K562 (cell line): Measurements from ENCODE around the gene IRAG1. TPM values are rescaled to one million over a fixed set of nuclear protein-coding genes. Genes with fewer than 3 reads are reported as not detected.

Source experiments
- ATAC-seq: fragments of 200-7000 bp; cut with Tn5 transposase; 3 replicates; pipeline ENCODE4 v1.9.1; 2020; ENCODE audit warnings: moderate library complexity
- BruUV-seq: library from RNA; stranded (reverse); fragments of 400-500 nt; replicated peaks from 2 replicates; lab custom pipeline; 2021; lab: Mats Ljungman, UMichigan
- CTCF ChIA-PET: fragments of 300-600 bp; formaldehyde crosslinking; extraction: SDS; loops from one replicate; lab custom pipeline; 2021; ENCODE audit warnings: low intra/inter-chr PET ratio; lab: Yijun Ruan, JAX
- POLR2A ChIA-PET: fragments of 300-600, 350-650 bp; sonication (Branson Sonifier 250); formaldehyde crosslinking; extraction: SDS; loops from one replicate; lab custom pipeline; 2021; ENCODE audit warnings: antibody characterized with exemption, inconsistent platforms; lab: Yijun Ruan, JAX
- DNase-seq, 4 experiments: peaks; one replicate each; pipeline versions ENCODE4 v3.0.0 to v3.0.0-alpha.2; 2011 to 2018; ENCODE audit warnings: low spot score in 3 of 4, mixed read lengths in 3 of 4; ENCODE audit errors: extremely low read depth in 1 of 4
- FAIRE-seq: peaks from 2 replicates; lab custom pipeline; 2011; peaks lifted over from hg19 to GRCh38; lab: Jason Lieb, UNC
- H2AFZ ChIP-seq: 2 replicates; pipeline ENCODE4 v1.6.0; 2011; ENCODE audit warnings: low read depth, low read length, control low read depth, inconsistent platforms
- H3K27ac ChIP-seq: fragments of 200-600 bp; 3 replicates; pipeline ENCODE4 v1.8.0; 2011; ENCODE audit warnings: low read depth, mild to moderate bottlenecking, control low read depth, inconsistent platforms, low read length, moderate library complexity, mixed read lengths; ENCODE audit errors: extremely low read depth
- H3K27me3 ChIP-seq, 2 experiments: fragments of 300-600 bp in 1 of 2; 2 replicates in 1 of 2; 3 replicates in 1 of 2; pipeline versions ENCODE4 v1.6.0 to v1.8.0; 2011; ENCODE audit warnings: inconsistent platforms in 2 of 2, low read length in 2 of 2, mild to moderate bottlenecking in 1 of 2, mixed read lengths in 1 of 2, moderate library complexity in 1 of 2; ENCODE audit not compliant: control insufficient read depth in 2 of 2, insufficient read depth in 2 of 2
- H3K36me3 ChIP-seq: fragments of 300-600 bp; 3 replicates; pipeline ENCODE4 v1.8.0; 2011; ENCODE audit warnings: mild to moderate bottlenecking, low read length, inconsistent platforms; ENCODE audit not compliant: control insufficient read depth, insufficient read depth
- H3K4me1 ChIP-seq, 2 experiments: fragments of 200-600 bp in 1 of 2; replicated peaks in 1 of 2; 2 replicates in 1 of 2; 3 replicates in 1 of 2; pipeline versions ENCODE4 v1.5.1 to v1.8.0; 2011; ENCODE audit warnings: inconsistent platforms in 2 of 2, low read length in 2 of 2, mild to moderate bottlenecking in 1 of 2, mixed read lengths in 1 of 2, moderate library complexity in 1 of 2; ENCODE audit not compliant: control insufficient read depth in 2 of 2, insufficient read depth in 2 of 2
- H3K4me2 ChIP-seq: 2 replicates; pipeline ENCODE4 v1.6.1; 2011; ENCODE audit warnings: low read length, control low read depth, inconsistent platforms, mixed read lengths; ENCODE audit not compliant: insufficient read depth
- H3K4me3 ChIP-seq: fragments of 200-600 bp; sonication (generic), shearing (Covaris generic); 2 replicates; pipeline ENCODE4 v1.5.1; 2016; ENCODE audit warnings: control low read depth, inconsistent platforms
- H3K79me2 ChIP-seq: fragments of 200-600 bp; 3 replicates; pipeline ENCODE4 v1.8.0; 2011; ENCODE audit warnings: low read length, inconsistent platforms; ENCODE audit not compliant: control insufficient read depth, insufficient read depth
- H3K9ac ChIP-seq, 2 experiments: 2 replicates each; pipeline versions ENCODE4 v1.6.0 to v1.6.1; 2011; ENCODE audit warnings: low read depth in 2 of 2, low read length in 2 of 2, control low read depth in 1 of 2, inconsistent platforms in 1 of 2, mild to moderate bottlenecking in 1 of 2, mixed read lengths in 1 of 2; ENCODE audit not compliant: insufficient read depth in 1 of 2
- H3K9me1 ChIP-seq: one replicate; pipeline ENCODE4 v1.6.0; 2011; ENCODE audit warnings: inconsistent platforms, mild to moderate bottlenecking, low read length, moderate library complexity; ENCODE audit not compliant: control insufficient read depth, insufficient read depth
- H3K9me3 ChIP-seq: replicated peaks from 2 replicates; pipeline ENCODE4 v1.5.1; 2011; ENCODE audit warnings: low read depth, low read length, inconsistent platforms; ENCODE audit not compliant: control insufficient read depth, insufficient read depth
- H4K20me1 ChIP-seq: replicated peaks from 2 replicates; pipeline ENCODE4 v1.6.1; 2011; ENCODE audit warnings: low read length, inconsistent platforms, mixed read lengths; ENCODE audit not compliant: control insufficient read depth, insufficient read depth
- BCOR ChIP-seq: fragments of 450-650 bp; IDR thresholded peaks from 2 replicates; pipeline ENCODE4 v1.6.1; 2016
- CBX5 ChIP-seq: IDR thresholded peaks from 2 replicates; pipeline ENCODE4 v1.6.1; 2014; ENCODE audit warnings: low read depth, borderline replicate concordance
- CCAR2 ChIP-seq: fragments of 200-400 bp; formaldehyde crosslinking; IDR thresholded peaks from 2 replicates; pipeline ENCODE4 v1.6.1; 2017; ENCODE audit warnings: mild to moderate bottlenecking, low read depth, low read length
- DDX20 ChIP-seq: fragments of 450-650 bp; IDR thresholded peaks from 2 replicates; pipeline ENCODE4 v1.6.1; 2016; ENCODE audit warnings: missing genetic modification characterization, low read depth, mild to moderate bottlenecking, missing compliant biosample characterization, moderate library complexity
- GABPA ChIP-seq: fragments of 200-800 bp; sonication (Bioruptor generic); conservative IDR thresholded peaks from 2 replicates; pipeline ENCODE4 v1.6.1; 2016; ENCODE audit warnings: low read depth, missing genetic modification characterization, missing compliant biosample characterization
- GATAD2B ChIP-seq: fragments of 450-650 bp; IDR thresholded peaks from 2 replicates; pipeline ENCODE4 v1.6.1; 2017; ENCODE audit warnings: mild to moderate bottlenecking, borderline replicate concordance
- HDAC8 ChIP-seq: fragments of 450-650 bp; IDR thresholded peaks from 2 replicates; pipeline ENCODE4 v1.6.1; 2016; ENCODE audit warnings: mild to moderate bottlenecking, missing genetic modification characterization, moderate library complexity, missing compliant biosample characterization
- KDM1A ChIP-seq, 2 experiments: fragments of 450-650 bp; IDR thresholded peaks; 2 replicates each; pipeline ENCODE4 v1.6.1; 2016; ENCODE audit warnings: mild to moderate bottlenecking in 2 of 2
- MYBL2 ChIP-seq, 2 experiments: fragments of 450-650 bp in 1 of 2; sonication (generic) in 1 of 2; formaldehyde crosslinking in 1 of 2; IDR thresholded peaks; 2 replicates each; pipeline versions ENCODE4 v1.6.1 to v1.8.1; 2017 to 2022; ENCODE audit warnings: borderline replicate concordance in 1 of 2, inconsistent platforms in 1 of 2, low read depth in 1 of 2, mild to moderate bottlenecking in 1 of 2, missing genetic modification reagents in 1 of 2, moderate library complexity in 1 of 2
- NR2C2 ChIP-seq, 2 experiments: fragments of 200-800 bp in 1 of 2; sonication (Bioruptor generic) in 1 of 2; sonication (generic) in 1 of 2; formaldehyde crosslinking in 1 of 2; IDR thresholded peaks; 2 replicates each; pipeline versions ENCODE4 v1.6.1 to v1.8.0; 2016 to 2022; ENCODE audit warnings: mild to moderate bottlenecking in 1 of 2, missing compliant biosample characterization in 1 of 2, missing genetic modification characterization in 1 of 2, missing genetic modification reagents in 1 of 2
- ZNF212 ChIP-seq: fragments of 450-650 bp; formaldehyde crosslinking; IDR thresholded peaks from 2 replicates; pipeline ENCODE4 v1.4.0; 2020; ENCODE audit warnings: mild to moderate bottlenecking
- WGBS: fragments of 100-300 bp; shearing (Covaris generic); methylation state at CpG from one replicate; pipeline ENCODE4 v1.1.6; 2016; ENCODE audit warnings: low coverage, mixed read lengths; ENCODE audit not compliant: insufficient coverage; ENCODE audit errors: missing lambda C conversion rate; 5-methylcytosine and 5-hydroxymethylcytosine counted together
- in situ Hi-C: fragments of 300-500 bp; cut with MboI; formaldehyde crosslinking; loops from 4 replicates; pipeline ENCODE4 v1.15.0; 2018; ENCODE audit warnings: inconsistent platforms, mixed read lengths
- intact Hi-C: fragments of 100-400 bp; cut with micrococcal nuclease; formaldehyde crosslinking; loops from 2 replicates; pipeline ENCODE4 v1.14.2; 2022
- polyA plus RNA-seq, 8 experiments: library from polyadenylated mRNA; depleted of rRNA in 4 of 8; stranded (reverse) in 5 of 8; unstranded in 3 of 8; fragments of >200 nt; fragmentation: Nextera tagmentation in 2 of 8; fragmentation: Illumina TruSeq in 1 of 8; extraction: Ambion mirVana in 2 of 8; extraction: Trizol in 1 of 8; gene quantifications; 2 replicates each; pipeline versions ENCODE4 v1.2.1 to v1.2.3, GENCODE V29; 2011 to 2014; ENCODE audit warnings: inconsistent platforms in 1 of 8, missing spikeins in 1 of 8
- total RNA-seq, 7 experiments: library from RNA; depleted of rRNA in 6 of 7; stranded (reverse); fragments of >200 nt in 6 of 7; fragmentation: Illumina TruSeq in 2 of 7; extraction: Trizol in 2 of 7; gene quantifications; 2 replicates each; pipeline versions ENCODE4 v1.2.1 to v1.2.3, GENCODE V29; 2011 to 2021; ENCODE audit warnings: low replicate concordance in 1 of 7
- TF ChIP-seq, protein P1 (sequence below): fragments of 250-450 bp; sonication (Bioruptor Pico); IDR thresholded peaks from 2 replicates; pipeline ENCODE4 v1.9.0; 2021; ENCODE audit warnings: mild to moderate bottlenecking
- TF ChIP-seq, protein P2 (sequence below): sonication (generic); formaldehyde crosslinking; IDR thresholded peaks from 2 replicates; pipeline ENCODE4 v1.8.0; 2022; ENCODE audit warnings: missing genetic modification reagents, mild to moderate bottlenecking, moderate library complexity, borderline replicate concordance
- TF ChIP-seq, protein P3 (sequence below): sonication (generic); formaldehyde crosslinking; IDR thresholded peaks from 2 replicates; pipeline ENCODE4 v1.9.0; 2022; ENCODE audit warnings: mild to moderate bottlenecking, missing genetic modification reagents
- TF ChIP-seq, protein P4 (sequence below): sonication (generic); formaldehyde crosslinking; IDR thresholded peaks from 2 replicates; pipeline ENCODE4 v1.8.1; 2023; ENCODE audit warnings: mild to moderate bottlenecking, missing genetic modification reagents
- TF ChIP-seq, protein P5 (sequence below): fragments of 250-450 bp; sonication (Bioruptor Pico); IDR thresholded peaks from 2 replicates; pipeline ENCODE4 v1.5.0; 2021; ENCODE audit warnings: mild to moderate bottlenecking, moderate library complexity

The IRAG1 gene
- total and polyA plus RNA-seq, 9 of the 15 experiments (the other 6 are each of a cell fraction or from before 2014, with no cell fraction given): 0.01 to 0.22 (median 0.09) TPM; not detected in 1

DNA sequence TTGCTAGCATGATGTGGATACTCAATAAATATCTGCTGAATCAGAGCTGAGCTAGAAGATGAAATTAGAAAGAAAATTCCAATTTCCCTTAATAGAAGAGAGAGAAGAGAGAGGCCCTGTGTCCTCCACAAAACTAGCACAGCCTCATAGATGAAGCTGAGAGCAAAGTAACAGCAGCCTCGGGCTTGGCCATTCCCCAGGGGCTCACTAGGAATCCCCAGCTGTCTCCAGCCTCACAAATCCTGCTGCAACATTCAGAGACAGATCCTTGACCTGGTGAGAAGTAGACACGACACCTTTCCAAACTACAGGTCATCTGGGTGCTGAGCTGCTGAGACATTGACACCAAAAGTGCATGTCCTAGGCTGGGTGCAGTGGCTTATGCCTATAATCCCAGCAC lies 26.1 kb upstream of the IRAG1 start:
- WGBS: 20% methylated on average over 2 of the region's 2 CpGs
- Histone ChIP-seq H3K36me3 (no peaks in the 10 kb centered on the region), H3K4me2 (no peak overlapping the region), H3K27ac (no peak overlapping the region), H3K9ac (no peak overlapping the region), H3K9me1 (no peaks in the 10 kb centered on the region), H3K4me1 (peaks cover 7 to 23% of the 10 kb centered on the region in 2 experiments; a peak in 4 of 5 replicates), H3K27me3 (no peaks in the 10 kb centered on the region), H3K79me2 (no peaks in the 10 kb centered on the region), H2AFZ (no peak overlapping the region)
- no TSS peak for BruUV-seq
- in situ Hi-C loops: no loop called here
- DNase-seq (no peak), ATAC-seq (no peak)
- ChIA-PET CTCF (no interaction called here), POLR2A (no interaction called here)
- intact Hi-C loops: no loop called here
- TF ChIP-seq, protein P1, sequence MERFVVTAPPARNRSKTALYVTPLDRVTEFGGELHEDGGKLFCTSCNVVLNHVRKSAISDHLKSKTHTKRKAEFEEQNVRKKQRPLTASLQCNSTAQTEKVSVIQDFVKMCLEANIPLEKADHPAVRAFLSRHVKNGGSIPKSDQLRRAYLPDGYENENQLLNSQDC (CRISPR knock-in tag): no peak
- TF ChIP-seq KDM1A (IDR thresholded peaks at IDR 0.05) (no peak), CCAR2 (no peak), CBX5 (no peak), GATAD2B (no peak), NR2C2 (CRISPR knock-in tag; IDR thresholded peaks at IDR 0.05) (no peak), NR2C2 (tag; IDR thresholded peaks at IDR 0.05) (no peak), MYBL2 (IDR thresholded peaks at IDR 0.05; ENCODE audit: low read depth) (no peak), MYBL2 (CRISPR knock-in tag; IDR thresholded peaks at IDR 0.05; ENCODE audit: borderline replicate concordance) (no peak), ZNF212 (CRISPR knock-in tag) (no peak), HDAC8 (tag) (no peak), DDX20 (no peak), GABPA (tag) (no peak), BCOR (no peak)
- TF ChIP-seq, protein P2, sequence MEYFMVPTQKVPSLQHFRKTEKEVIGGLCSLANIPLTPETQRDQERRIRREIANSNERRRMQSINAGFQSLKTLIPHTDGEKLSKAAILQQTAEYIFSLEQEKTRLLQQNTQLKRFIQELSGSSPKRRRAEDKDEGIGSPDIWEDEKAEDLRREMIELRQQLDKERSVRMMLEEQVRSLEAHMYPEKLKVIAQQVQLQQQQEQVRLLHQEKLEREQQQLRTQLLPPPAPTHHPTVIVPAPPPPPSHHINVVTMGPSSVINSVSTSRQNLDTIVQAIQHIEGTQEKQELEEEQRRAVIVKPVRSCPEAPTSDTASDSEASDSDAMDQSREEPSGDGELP (CRISPR knock-in tag): no peak
- TF ChIP-seq, protein P3, sequence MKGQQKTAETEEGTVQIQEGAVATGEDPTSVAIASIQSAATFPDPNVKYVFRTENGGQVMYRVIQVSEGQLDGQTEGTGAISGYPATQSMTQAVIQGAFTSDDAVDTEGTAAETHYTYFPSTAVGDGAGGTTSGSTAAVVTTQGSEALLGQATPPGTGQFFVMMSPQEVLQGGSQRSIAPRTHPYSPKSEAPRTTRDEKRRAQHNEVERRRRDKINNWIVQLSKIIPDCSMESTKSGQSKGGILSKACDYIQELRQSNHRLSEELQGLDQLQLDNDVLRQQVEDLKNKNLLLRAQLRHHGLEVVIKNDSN (CRISPR knock-in tag): no peak
- TF ChIP-seq, protein P4, sequence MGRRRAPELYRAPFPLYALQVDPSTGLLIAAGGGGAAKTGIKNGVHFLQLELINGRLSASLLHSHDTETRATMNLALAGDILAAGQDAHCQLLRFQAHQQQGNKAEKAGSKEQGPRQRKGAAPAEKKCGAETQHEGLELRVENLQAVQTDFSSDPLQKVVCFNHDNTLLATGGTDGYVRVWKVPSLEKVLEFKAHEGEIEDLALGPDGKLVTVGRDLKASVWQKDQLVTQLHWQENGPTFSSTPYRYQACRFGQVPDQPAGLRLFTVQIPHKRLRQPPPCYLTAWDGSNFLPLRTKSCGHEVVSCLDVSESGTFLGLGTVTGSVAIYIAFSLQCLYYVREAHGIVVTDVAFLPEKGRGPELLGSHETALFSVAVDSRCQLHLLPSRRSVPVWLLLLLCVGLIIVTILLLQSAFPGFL: no peak
- TF ChIP-seq, protein P5, sequence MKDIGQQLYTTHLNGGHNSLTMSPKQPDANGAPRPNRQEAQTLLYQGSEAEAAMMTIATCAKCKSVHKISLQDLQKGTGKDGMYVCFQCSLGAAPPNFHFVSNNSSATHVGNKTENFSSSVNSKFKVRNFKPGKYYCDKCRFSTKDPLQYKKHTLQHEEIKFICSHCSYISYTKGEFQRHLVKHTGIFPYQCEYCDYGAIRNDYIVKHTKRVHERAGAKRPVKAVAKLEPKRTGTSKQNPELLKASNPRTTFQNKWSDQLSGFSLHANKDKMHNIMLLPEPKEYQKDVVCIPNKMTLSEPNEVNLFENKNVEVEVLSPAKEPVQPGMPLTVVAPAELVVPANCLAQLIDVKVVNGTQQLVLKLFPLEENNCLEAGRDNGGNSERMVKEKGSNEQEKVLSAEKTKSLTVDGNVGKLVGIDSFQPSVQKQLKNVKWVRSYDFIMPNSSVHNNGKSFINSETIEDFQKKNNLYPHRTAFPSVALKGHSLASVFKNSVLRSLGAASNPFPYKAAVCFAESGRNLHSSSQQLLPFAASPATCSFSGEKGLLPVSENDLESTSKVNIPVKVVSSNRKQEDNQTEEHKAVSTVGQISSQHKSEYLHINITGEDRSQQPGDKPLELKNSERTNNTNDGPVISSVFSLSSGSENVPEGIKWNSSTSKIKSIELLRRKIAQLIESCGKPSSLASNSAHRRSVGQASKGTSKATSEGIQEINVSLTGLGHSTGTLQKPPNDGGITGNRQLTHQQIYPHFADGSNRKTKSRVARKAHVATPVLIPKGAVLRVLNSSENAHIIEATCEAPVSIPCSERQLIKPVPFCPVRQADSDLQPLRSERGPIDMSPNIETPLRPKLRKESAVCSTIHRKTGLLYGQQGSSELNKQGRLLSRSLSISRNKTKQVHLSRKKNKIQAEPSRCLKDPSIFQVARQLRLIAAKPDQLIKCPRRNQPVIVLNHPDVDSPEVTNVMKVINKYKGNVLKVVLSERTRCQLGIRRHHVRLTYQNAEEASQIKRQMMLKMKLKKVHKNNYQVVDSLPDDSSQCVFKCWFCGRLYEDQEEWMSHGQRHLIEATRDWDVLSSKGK (CRISPR knock-in tag): no peak
- TF ChIP-seq, all 486 proteins: peak for 0
- Histone ChIP-seq H3K4me3 (no peak overlapping the region), H4K20me1 (no peaks in the 10 kb centered on the region), H3K9me3 (no peaks in the 10 kb centered on the region)
- FAIRE-seq: no peak
